ENCODE data around the gene IPPK. TPM values are rescaled to one million over a fixed set of nuclear protein-coding genes. Genes with fewer than 3 reads are reported as not detected.

Gene IPPK
- total and polyA plus RNA-seq, 10 donors, result 6.1 to 14.6 (median 11.5) TPM

GRCh38 chr9:92605224-92605623 lies 64.7 kb downstream of the IPPK start:
- TF ChIP-seq POLR2A (IDR thresholded peaks at IDR 0.05) (no peak), POLR2AphosphoS5 (IDR thresholded peaks at IDR 0.05) (no peak), CTCF (IDR thresholded peaks at IDR 0.05 in 8 of 11, conservative IDR thresholded peaks at IDR 0.05 in 3 of 11) (no peak)
- no peak overlapping the region for H3K4me3 ChIP-seq
- peaks cover 0 to 28% (median 22%) of the 10 kb centered on the region in 8 donors for H3K9me3 ChIP-seq
- H3K27ac ChIP-seq, result no peak overlapping the region
- peaks cover 0 to 4% (median 0%) of the 10 kb centered on the region in 6 donors for H3K36me3 ChIP-seq
- WGBS, 5 donors, result 84 to 97% (median 97%) methylated on average over 5 of the region's 5 CpGs
- peaks cover 0 to 4% (median 0%) of the 10 kb centered on the region in 6 donors for H3K4me1 ChIP-seq
- DNase-seq, result no peak
- intact Hi-C loops (cut with DNase I; ENCODE audit: low total_unique reads), result no loop called here
- no peaks in the 10 kb centered on the region for H3K27me3 ChIP-seq (replicated peaks in 1 of 7)

GRCh38 chr9:92603990-92604389 lies 65.9 kb downstream of the IPPK start:
- H3K27ac ChIP-seq, result no peak overlapping the region
- WGBS, 5 donors, result 83 to 98% (median 95%) methylated on average over 5 of the region's 5 CpGs
- intact Hi-C loops (cut with DNase I; ENCODE audit: low total_unique reads), result no loop called here
- DNase-seq, result no peak
- TF ChIP-seq POLR2A (IDR thresholded peaks at IDR 0.05) (no peak), CTCF (IDR thresholded peaks at IDR 0.05 in 8 of 11, conservative IDR thresholded peaks at IDR 0.05 in 3 of 11) (no peak), POLR2AphosphoS5 (IDR thresholded peaks at IDR 0.05) (no peak)
- H3K4me3 ChIP-seq, result no peak overlapping the region
- no peaks in the 10 kb centered on the region for H3K36me3 ChIP-seq
- peaks cover 0 to 28% (median 22%) of the 10 kb centered on the region in 8 donors for H3K9me3 ChIP-seq
- H3K4me1 ChIP-seq, result peaks cover 0 to 4% (median 0%) of the 10 kb centered on the region in 6 donors
- no peaks in the 10 kb centered on the region for H3K27me3 ChIP-seq (replicated peaks in 1 of 7)

- DNase-seq, result no peak
- intact Hi-C loops (cut with DNase I; ENCODE audit: low total_unique reads), result no loop called here
- Histone ChIP-seq H3K27ac (no peak overlapping the region), H3K4me1 (no peaks in the 10 kb centered on the region), H3K9me3 (peaks cover 0 to 28% (median 22%) of the 10 kb centered on the region in 8 donors), H3K36me3 (no peaks in the 10 kb centered on the region), H3K4me3 (no peak overlapping the region), H3K27me3 (replicated peaks in 1 of 7) (no peaks in the 10 kb centered on the region)
- TF ChIP-seq POLR2AphosphoS5 (IDR thresholded peaks at IDR 0.05), result no peak
- no peak for TF ChIP-seq POLR2A (IDR thresholded peaks at IDR 0.05)
- no peak for TF ChIP-seq CTCF (IDR thresholded peaks at IDR 0.05 in 8 of 11, conservative IDR thresholded peaks at IDR 0.05 in 3 of 11)
- 88 to 97% (median 95%) methylated on average over 5 of the region's 5 CpGs for WGBS, 5 donors
Observed at GRCh38 chr9:92603100-92603499, 66.8 kb downstream of the IPPK start.

- no peak overlapping the region for H3K27ac ChIP-seq
- H3K4me1 ChIP-seq, result no peaks in the 10 kb centered on the region
- TF ChIP-seq POLR2AphosphoS5 (IDR thresholded peaks at IDR 0.05) (no peak), CTCF (IDR thresholded peaks at IDR 0.05 in 8 of 11, conservative IDR thresholded peaks at IDR 0.05 in 3 of 11) (no peak), POLR2A (IDR thresholded peaks at IDR 0.05) (no peak)
- H3K4me3 ChIP-seq, result no peak overlapping the region
- intact Hi-C loops (cut with DNase I; ENCODE audit: low total_unique reads), result no loop called here
- DNase-seq, result no peak
- no peaks in the 10 kb centered on the region for H3K27me3 ChIP-seq (replicated peaks in 1 of 7)
- H3K36me3 ChIP-seq, result no peaks in the 10 kb centered on the region
- H3K9me3 ChIP-seq, result peaks cover 0 to 28% (median 22%) of the 10 kb centered on the region in 8 donors
- 85 to 95% (median 92%) methylated on average over 10 of the region's 10 CpGs for WGBS, 5 donors
Observed at GRCh38 chr9:92602413-92602812, 67.5 kb downstream of the IPPK start.
